Stomach smooth muscle (tissue), 2 donors: ENCODE results near the gene ERCC6L2.

Experiments
- H3K27ac ChIP-seq: one replicate; pipeline ENCODE4 v1.7.0; 2013; ENCODE audit warnings: mild to moderate bottlenecking, low read length, inconsistent platforms
- H3K27me3 ChIP-seq, 2 donors: one replicate each; pipeline ENCODE4 v1.7.0; 2013; ENCODE audit warnings: low read length in 2 of 2; ENCODE audit not compliant: insufficient read depth in 2 of 2, control insufficient read depth in 1 of 2
- H3K36me3 ChIP-seq, 2 donors: one replicate each; pipeline ENCODE4 v1.7.0; 2013; ENCODE audit warnings: low read length in 2 of 2; ENCODE audit not compliant: control insufficient read depth in 2 of 2, insufficient read depth in 2 of 2
- H3K4me1 ChIP-seq: one replicate; pipeline ENCODE4 v1.7.0; 2013; ENCODE audit warnings: low read length; ENCODE audit not compliant: control insufficient read depth, insufficient read depth
- H3K4me3 ChIP-seq, 2 donors: one replicate each; pipeline ENCODE4 v1.7.0; 2013; ENCODE audit warnings: low read length in 2 of 2
- H3K9ac ChIP-seq, 2 donors: one replicate each; pipeline ENCODE4 v1.7.0; 2013; ENCODE audit warnings: low read length in 2 of 2, mild to moderate bottlenecking in 1 of 2
- H3K9me3 ChIP-seq, 2 donors: one replicate each; pipeline ENCODE4 v1.7.0; 2013; ENCODE audit warnings: low read length in 2 of 2; ENCODE audit not compliant: control insufficient read depth in 2 of 2
- donor health status: healthy.
- donor health status: Pancreatic carcinoma.

Gene ERCC6L2

DNA sequence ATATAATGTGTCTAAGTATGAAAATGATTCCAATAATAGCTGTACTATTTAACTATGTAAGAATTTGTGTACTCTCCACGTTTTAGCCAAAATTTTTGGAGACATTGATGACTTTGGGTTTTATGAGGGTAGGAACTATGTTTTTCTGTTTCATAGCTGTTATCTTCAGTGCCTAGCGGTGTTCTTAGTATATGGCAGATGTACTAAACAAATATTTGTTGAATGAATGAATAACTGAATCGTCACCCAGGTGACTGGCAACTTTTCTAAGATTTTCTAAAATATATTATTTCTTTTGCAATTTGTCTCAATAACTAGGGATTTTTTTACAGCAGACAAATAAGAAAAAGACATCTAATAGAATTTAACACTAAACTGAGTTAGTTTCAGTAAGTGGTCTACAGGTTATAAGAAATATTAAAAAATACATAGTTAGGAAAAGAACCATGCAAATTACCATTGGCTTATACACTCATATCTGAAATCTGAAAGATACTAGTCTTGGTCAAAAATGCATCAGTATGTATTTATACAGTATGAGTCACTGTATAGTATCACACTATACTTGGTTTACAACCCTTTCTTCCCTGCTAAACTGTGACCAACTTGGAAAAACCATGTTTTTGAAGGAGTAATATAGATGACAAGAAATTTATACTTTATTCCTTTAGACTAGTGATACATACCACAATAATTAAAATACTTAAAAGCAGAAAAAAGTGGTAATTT is 10.5 kb upstream of the ERCC6L2 start:
- Histone ChIP-seq H3K36me3 (no peaks in the 10 kb centered on the region), H3K9me3 (no peaks in the 10 kb centered on the region), H3K27me3 (no peaks in the 10 kb centered on the region), H3K27ac (no peak overlapping the region), H3K4me1 (no peaks in the 10 kb centered on the region), H3K4me3 (no peak overlapping the region), H3K9ac (no peak overlapping the region)

GRCh38 chr9:95870352-95870751 is 5.1 kb upstream of the ERCC6L2 start:
- Histone ChIP-seq H3K27me3 (no peaks in the 10 kb centered on the region), H3K4me3 (no peak overlapping the region), H3K36me3 (peaks cover 0 to 2% of the 10 kb centered on the region in 2 donors), H3K27ac (no peak overlapping the region), H3K4me1 (peaks cover 3% of the 10 kb centered on the region), H3K9me3 (no peaks in the 10 kb centered on the region), H3K9ac (no peak overlapping the region)

GRCh38 chr9:95870906-95871305 is 4.6 kb upstream of the ERCC6L2 start:
- no peak overlapping the region for H3K4me3 ChIP-seq
- no peaks in the 10 kb centered on the region for H3K27me3 ChIP-seq
- no peak overlapping the region for H3K27ac ChIP-seq
- peaks cover 3% of the 10 kb centered on the region for H3K4me1 ChIP-seq
- H3K9me3 ChIP-seq, result no peaks in the 10 kb centered on the region
- no peak overlapping the region for H3K9ac ChIP-seq
- H3K36me3 ChIP-seq, result peaks cover 0 to 2% of the 10 kb centered on the region in 2 donors

- H3K27ac ChIP-seq, result no peak overlapping the region
- peaks cover 0 to 2% of the 10 kb centered on the region in 2 donors for H3K36me3 ChIP-seq
- H3K4me1 ChIP-seq, result peaks cover 3% of the 10 kb centered on the region
- H3K4me3 ChIP-seq, result no peak overlapping the region
- H3K9ac ChIP-seq, result no peak overlapping the region
- no peaks in the 10 kb centered on the region for H3K9me3 ChIP-seq
- H3K27me3 ChIP-seq, result no peaks in the 10 kb centered on the region
Measured at GRCh38 chr9:95874303-95874988, 1.0 kb upstream of the ERCC6L2 start.

- no peak overlapping the region for H3K27ac ChIP-seq
Measured at GRCh38 chr9:95874989-95875304, 544 bp upstream of the ERCC6L2 start.

DNA sequence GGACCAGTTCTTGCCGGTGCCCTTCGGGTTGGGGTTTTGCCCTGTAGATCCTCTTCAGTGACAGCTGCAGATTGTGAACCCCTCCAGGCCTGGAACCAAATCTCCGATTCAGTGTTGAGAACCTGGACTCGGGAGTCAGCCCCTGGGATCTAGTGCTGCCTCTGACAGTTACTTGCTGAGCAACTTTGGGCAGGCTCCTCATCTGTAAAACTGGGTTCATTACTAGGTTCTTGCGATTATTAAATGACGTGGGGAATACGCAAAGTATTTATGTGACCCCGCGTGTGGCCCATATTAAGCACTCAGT is 600 bp downstream of the ERCC6L2 start:
- Histone ChIP-seq H3K9me3 (no peaks in the 10 kb centered on the region), H3K36me3 (peaks cover 0 to 2% of the 10 kb centered on the region in 2 donors), H3K4me1 (peaks cover 3% of the 10 kb centered on the region), H3K27me3 (no peaks in the 10 kb centered on the region), H3K9ac (no peak overlapping the region), H3K4me3 (no peak overlapping the region), H3K27ac (no peak overlapping the region)

More at GRCh38 chr9:95874989-95875304, 544 bp upstream of the ERCC6L2 start:
- no peaks in the 10 kb centered on the region for H3K27me3 ChIP-seq
- no peak overlapping the region for H3K9ac ChIP-seq
- peaks cover 0 to 2% of the 10 kb centered on the region in 2 donors for H3K36me3 ChIP-seq
- H3K4me3 ChIP-seq, result no peak overlapping the region
- no peaks in the 10 kb centered on the region for H3K9me3 ChIP-seq
- peaks cover 3% of the 10 kb centered on the region for H3K4me1 ChIP-seq

DNA sequence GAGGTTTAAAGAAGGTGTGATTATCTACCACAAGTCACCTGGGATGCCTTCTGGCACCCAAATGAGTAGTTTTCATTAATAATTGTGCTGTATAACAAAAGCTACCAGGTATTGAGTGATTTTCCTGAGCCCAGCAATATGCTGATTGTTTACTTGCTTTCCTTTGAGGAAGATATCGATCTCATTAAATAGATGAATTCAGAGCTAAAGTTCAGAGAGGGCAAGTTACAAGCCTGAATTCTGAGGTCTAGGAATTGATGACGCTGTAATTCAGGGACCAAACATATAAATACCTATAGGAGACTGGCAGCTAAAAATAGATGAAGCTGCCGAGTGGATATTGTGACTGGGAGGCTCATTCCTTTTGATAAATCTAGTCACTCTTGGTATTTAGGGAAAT is 1.1 kb downstream of the ERCC6L2 start:
- peaks cover 1 to 2% of the 10 kb centered on the region in 2 donors for H3K36me3 ChIP-seq
- no peak overlapping the region for H3K9ac ChIP-seq
- H3K4me3 ChIP-seq, result no peak overlapping the region
- H3K9me3 ChIP-seq, result no peaks in the 10 kb centered on the region
- no peaks in the 10 kb centered on the region for H3K27me3 ChIP-seq
- no peak overlapping the region for H3K27ac ChIP-seq
- peaks cover 3% of the 10 kb centered on the region for H3K4me1 ChIP-seq

DNA sequence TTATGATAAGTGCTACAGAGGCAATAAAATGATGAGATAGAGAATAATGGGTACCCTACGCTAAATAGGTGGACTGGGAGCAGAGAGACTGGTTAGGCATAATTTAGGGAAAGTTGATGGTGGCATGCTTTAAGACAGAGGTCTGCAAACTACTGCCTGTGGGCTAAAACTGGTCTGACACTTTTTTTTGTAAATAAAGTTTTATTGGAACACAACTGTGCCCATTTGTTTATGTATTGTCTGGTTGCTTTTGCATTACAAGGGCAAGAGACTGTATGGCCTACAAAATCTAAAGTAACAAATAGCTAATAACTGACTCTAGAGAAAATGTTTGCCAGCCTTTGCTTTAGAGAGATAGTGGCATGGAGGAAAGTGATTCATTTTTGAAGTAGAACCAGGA is 2.5 kb downstream of the ERCC6L2 start:
- H3K4me1 ChIP-seq, result peaks cover 3% of the 10 kb centered on the region
- H3K9me3 ChIP-seq, result no peaks in the 10 kb centered on the region
- H3K9ac ChIP-seq, result no peak overlapping the region
- no peaks in the 10 kb centered on the region for H3K27me3 ChIP-seq
- H3K36me3 ChIP-seq, result peaks cover 0 to 8% of the 10 kb centered on the region in 2 donors
- no peak overlapping the region for H3K27ac ChIP-seq
- H3K4me3 ChIP-seq, result no peak overlapping the region

GRCh38 chr9:95879591-95879990 is 4.1 kb downstream of the ERCC6L2 start:
- no peak overlapping the region for H3K4me3 ChIP-seq
- H3K36me3 ChIP-seq, result peaks cover 4 to 12% of the 10 kb centered on the region in 2 donors
- H3K9me3 ChIP-seq, result no peaks in the 10 kb centered on the region
- no peaks in the 10 kb centered on the region for H3K4me1 ChIP-seq
- H3K9ac ChIP-seq, result no peak overlapping the region
- no peak overlapping the region for H3K27ac ChIP-seq
- no peaks in the 10 kb centered on the region for H3K27me3 ChIP-seq

DNA sequence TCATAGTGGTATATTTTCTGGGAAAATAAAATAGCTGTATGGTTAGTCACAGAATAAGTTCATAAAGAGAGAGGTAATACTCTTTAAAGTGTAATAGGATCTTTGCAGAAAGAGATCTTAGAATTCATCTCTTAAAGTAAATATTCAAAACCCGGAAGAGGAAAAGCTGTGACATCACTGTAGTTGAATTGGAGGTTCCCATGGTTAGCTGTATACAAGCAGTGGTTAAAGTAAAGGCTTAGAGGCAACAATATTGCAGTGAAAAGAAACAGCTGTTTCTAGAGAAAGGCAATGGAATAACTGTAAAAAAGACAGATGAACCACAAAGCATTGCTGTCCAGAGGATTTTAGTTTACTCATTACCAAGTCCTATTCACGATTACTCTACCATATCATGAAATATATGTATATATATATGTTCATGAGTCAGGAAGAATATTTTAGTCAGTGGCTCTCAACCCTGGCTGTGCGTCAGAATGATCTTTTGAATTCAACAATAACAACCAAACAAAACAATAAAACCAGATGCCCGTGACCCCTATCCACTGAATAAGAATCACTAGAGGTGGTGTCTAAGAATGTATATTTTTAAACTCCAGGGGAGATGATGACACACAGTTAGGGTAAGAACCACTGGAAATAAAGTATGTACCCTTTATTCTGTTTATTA is 4.7 kb downstream of the ERCC6L2 start:
- no peak overlapping the region for H3K9ac ChIP-seq
- H3K9me3 ChIP-seq, result no peaks in the 10 kb centered on the region
- no peaks in the 10 kb centered on the region for H3K27me3 ChIP-seq
- H3K4me1 ChIP-seq, result no peaks in the 10 kb centered on the region
- H3K27ac ChIP-seq, result no peak overlapping the region
- H3K36me3 ChIP-seq, result peaks cover 4 to 17% of the 10 kb centered on the region in 2 donors
- H3K4me3 ChIP-seq, result no peak overlapping the region
